Measurements from ENCODE around the gene ARRB2. TPM values are rescaled to one million over a fixed set of nuclear protein-coding genes. Genes with fewer than 3 reads are reported as not detected.
A peak's percentile ranks its signal among the peaks of the same experiment; 100 is the strongest.

The ARRB2 gene
- total RNA-seq, 2 experiments from 2014 or later: 210 to 220 TPM

- Histone ChIP-seq H3K4me3 (ENCODE audit: low read length) (no peak overlapping the region), H3K27me3 (ENCODE audit: control insufficient read depth in 1 of 2, insufficient read depth in 2 of 2, low read length in 2 of 2) (peaks cover 6 to 18% of the 10 kb centered on the region in 2 experiments), H3K4me1 (ENCODE audit: insufficient read depth, low read length) (peaks cover 39% of the 10 kb centered on the region), H3K9me3 (ENCODE audit: control insufficient read depth in 1 of 2, insufficient read depth in 1 of 2, low read length in 2 of 2) (peaks cover 0 to 5% of the 10 kb centered on the region in 2 experiments), H3K36me3 (ENCODE audit: insufficient read depth, low read length) (no peaks in the 10 kb centered on the region), H3K27ac (ENCODE audit: low read depth in 1 of 2, low read length in 2 of 2) (no peak overlapping the region)
- Mint-ChIP-seq H3K4me3 (no peak overlapping the region), H3K27ac (no peak overlapping the region), H3K4me1 (ENCODE audit: low read depth) (peaks cover 21% of the 10 kb centered on the region), H3K36me3 (ENCODE audit: low read depth) (peaks cover under 1% of the 10 kb centered on the region), H3K9me3 (no peaks in the 10 kb centered on the region), H3K27me3 (peaks cover 24% of the 10 kb centered on the region)
- ChIA-PET CTCF (interaction anchor here (2.8 kb wide), 1 partner anchor 34 kb away, joined by 7 read pairs; the partner anchor contains the start of gene ARRB2), POLR2A (no interaction called here)
- intact Hi-C loops (cut with DNase I, micrococcal nuclease): no loop called here
- TF ChIP-seq, protein P1, sequence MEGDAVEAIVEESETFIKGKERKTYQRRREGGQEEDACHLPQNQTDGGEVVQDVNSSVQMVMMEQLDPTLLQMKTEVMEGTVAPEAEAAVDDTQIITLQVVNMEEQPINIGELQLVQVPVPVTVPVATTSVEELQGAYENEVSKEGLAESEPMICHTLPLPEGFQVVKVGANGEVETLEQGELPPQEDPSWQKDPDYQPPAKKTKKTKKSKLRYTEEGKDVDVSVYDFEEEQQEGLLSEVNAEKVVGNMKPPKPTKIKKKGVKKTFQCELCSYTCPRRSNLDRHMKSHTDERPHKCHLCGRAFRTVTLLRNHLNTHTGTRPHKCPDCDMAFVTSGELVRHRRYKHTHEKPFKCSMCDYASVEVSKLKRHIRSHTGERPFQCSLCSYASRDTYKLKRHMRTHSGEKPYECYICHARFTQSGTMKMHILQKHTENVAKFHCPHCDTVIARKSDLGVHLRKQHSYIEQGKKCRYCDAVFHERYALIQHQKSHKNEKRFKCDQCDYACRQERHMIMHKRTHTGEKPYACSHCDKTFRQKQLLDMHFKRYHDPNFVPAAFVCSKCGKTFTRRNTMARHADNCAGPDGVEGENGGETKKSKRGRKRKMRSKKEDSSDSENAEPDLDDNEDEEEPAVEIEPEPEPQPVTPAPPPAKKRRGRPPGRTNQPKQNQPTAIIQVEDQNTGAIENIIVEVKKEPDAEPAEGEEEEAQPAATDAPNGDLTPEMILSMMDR (IDR thresholded peaks at IDR 0.05): no peak
- no peak for ATAC-seq (ENCODE audit: poor library complexity)
- DNase-seq: no peak
These were observed 33.5 kb downstream of the ARRB2 start for GRCh38 chr17:4743898-4744297.

GRCh38 chr17:4744999-4745969 lies 34.9 kb downstream of the ARRB2 start:
- Mint-ChIP-seq H3K9me3 (no peaks in the 10 kb centered on the region), H3K27ac (no peak overlapping the region), H3K36me3 (ENCODE audit: low read depth) (no peaks in the 10 kb centered on the region), H3K4me1 (ENCODE audit: low read depth) (peaks cover 18% of the 10 kb centered on the region), H3K27me3 (peaks cover 24% of the 10 kb centered on the region), H3K4me3 (peak overlapping the region; percentile 46)
- DNase-seq: no peak
- intact Hi-C loops (cut with DNase I, micrococcal nuclease): no loop called here
- TF ChIP-seq, protein P1 (IDR thresholded peaks at IDR 0.05): no peak
- CTCF ChIA-PET: interaction anchor here (2.8 kb wide), 1 partner anchor 36 kb away, joined by 7 read pairs; the partner anchor contains the start of gene ARRB2
- Histone ChIP-seq H3K27ac (ENCODE audit: low read depth in 1 of 2, low read length in 2 of 2) (no peak overlapping the region), H3K36me3 (ENCODE audit: insufficient read depth, low read length) (no peaks in the 10 kb centered on the region), H3K4me3 (ENCODE audit: low read length) (no peak overlapping the region), H3K27me3 (ENCODE audit: control insufficient read depth in 1 of 2, insufficient read depth in 2 of 2, low read length in 2 of 2) (peaks cover 5 to 11% of the 10 kb centered on the region in 2 experiments), H3K9me3 (ENCODE audit: control insufficient read depth in 1 of 2, insufficient read depth in 1 of 2, low read length in 2 of 2) (peaks cover 0 to 4% of the 10 kb centered on the region in 2 experiments), H3K4me1 (ENCODE audit: insufficient read depth, low read length) (peaks cover 29% of the 10 kb centered on the region)
- POLR2A ChIA-PET: no interaction called here
- ATAC-seq (ENCODE audit: poor library complexity): no peak

GRCh38 chr17:4747847-4748246 lies 37.4 kb downstream of the ARRB2 start:
- intact Hi-C loops (cut with DNase I, micrococcal nuclease): no loop called here

More at GRCh38 chr17:4747847-4748246, 37.4 kb downstream of the ARRB2 start:
- H3K27me3 Mint-ChIP-seq: peaks cover 16% of the 10 kb centered on the region
- CTCF ChIA-PET: interaction anchor here (0.6 to 1.0 kb wide), 2 partner anchors 38 to 169 kb away, joined by 3 read pairs; partner anchors contain the start of gene ARRB2
- Histone ChIP-seq H3K9me3 (ENCODE audit: control insufficient read depth in 1 of 2, insufficient read depth in 1 of 2, low read length in 2 of 2) (peaks cover 0 to 3% of the 10 kb centered on the region in 2 experiments), H3K27me3 (ENCODE audit: control insufficient read depth in 1 of 2, insufficient read depth in 2 of 2, low read length in 2 of 2) (peaks cover 0 to 5% of the 10 kb centered on the region in 2 experiments), H3K4me3 (ENCODE audit: low read length) (no peak overlapping the region), H3K4me1 (ENCODE audit: insufficient read depth, low read length) (peaks cover 23% of the 10 kb centered on the region), H3K36me3 (ENCODE audit: insufficient read depth, low read length) (no peaks in the 10 kb centered on the region), H3K27ac (ENCODE audit: low read depth in 1 of 2, low read length in 2 of 2) (no peak overlapping the region)
- peak overlapping the region; percentile 68 for H3K4me3 Mint-ChIP-seq
- no peaks in the 10 kb centered on the region for H3K9me3 Mint-ChIP-seq
- H3K27ac Mint-ChIP-seq: peak overlapping the region; percentile 54
- POLR2A ChIA-PET: interaction anchor here (0.6 to 1.3 kb wide), 3 partner anchors 9 to 111 kb away, joined by 3 to 4 read pairs (median 4); partner anchors contain the start of gene ZMYND15
- DNase-seq: peak in 9 of 14 experiments; percentile 11 to 73 (median 36)
- H3K36me3 Mint-ChIP-seq (ENCODE audit: low read depth): no peaks in the 10 kb centered on the region
- H3K4me1 Mint-ChIP-seq (ENCODE audit: low read depth): peaks cover 15% of the 10 kb centered on the region
- TF ChIP-seq, protein P1 (IDR thresholded peaks at IDR 0.05): no peak
- peak; percentile 96 for ATAC-seq (ENCODE audit: poor library complexity)
